GM12801 (cell line): Measurements from ENCODE around the gene KCNJ11.

Experiments
- TF ChIP-seq, protein P1 (sequence below): IDR thresholded peaks from one replicate; pipeline ENCODE4 v1.5.1; 2011; ENCODE audit warnings: control low read depth; ENCODE audit not compliant: insufficient read length; ENCODE audit errors: extremely low read depth

Gene KCNJ11

DNA sequence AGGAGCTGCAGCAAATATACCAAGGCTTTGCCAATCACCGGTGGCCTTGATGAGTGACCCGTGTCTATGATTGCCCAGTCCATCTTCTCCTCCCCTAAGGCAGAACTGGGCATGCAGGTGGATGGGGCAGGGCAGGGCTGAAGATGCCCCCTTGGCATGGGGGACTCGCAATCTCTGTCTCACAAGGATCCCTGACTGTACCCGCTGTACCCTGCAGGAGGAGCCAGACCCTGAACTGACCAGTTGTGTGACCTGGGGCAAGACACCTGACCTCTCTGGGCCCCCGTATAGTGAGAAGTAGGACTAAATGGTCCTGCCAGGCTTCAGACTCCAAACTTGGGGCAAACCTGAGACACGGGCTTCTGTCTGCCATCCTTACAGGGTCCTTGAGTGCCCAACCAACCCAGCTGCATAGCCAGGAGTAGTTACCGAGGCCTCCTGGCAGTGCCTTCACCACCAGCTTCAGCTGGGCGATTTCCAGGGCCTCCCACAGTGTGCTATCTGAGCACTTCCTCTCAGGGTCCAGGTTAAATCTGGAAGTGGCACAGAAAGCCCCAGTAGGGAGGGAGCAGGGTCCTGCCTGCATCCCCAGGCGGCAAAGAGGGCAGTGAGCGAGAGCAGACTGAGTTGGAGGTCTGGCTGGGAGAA lies 6.4 kb upstream of the KCNJ11 start:
- TF ChIP-seq, protein P1, sequence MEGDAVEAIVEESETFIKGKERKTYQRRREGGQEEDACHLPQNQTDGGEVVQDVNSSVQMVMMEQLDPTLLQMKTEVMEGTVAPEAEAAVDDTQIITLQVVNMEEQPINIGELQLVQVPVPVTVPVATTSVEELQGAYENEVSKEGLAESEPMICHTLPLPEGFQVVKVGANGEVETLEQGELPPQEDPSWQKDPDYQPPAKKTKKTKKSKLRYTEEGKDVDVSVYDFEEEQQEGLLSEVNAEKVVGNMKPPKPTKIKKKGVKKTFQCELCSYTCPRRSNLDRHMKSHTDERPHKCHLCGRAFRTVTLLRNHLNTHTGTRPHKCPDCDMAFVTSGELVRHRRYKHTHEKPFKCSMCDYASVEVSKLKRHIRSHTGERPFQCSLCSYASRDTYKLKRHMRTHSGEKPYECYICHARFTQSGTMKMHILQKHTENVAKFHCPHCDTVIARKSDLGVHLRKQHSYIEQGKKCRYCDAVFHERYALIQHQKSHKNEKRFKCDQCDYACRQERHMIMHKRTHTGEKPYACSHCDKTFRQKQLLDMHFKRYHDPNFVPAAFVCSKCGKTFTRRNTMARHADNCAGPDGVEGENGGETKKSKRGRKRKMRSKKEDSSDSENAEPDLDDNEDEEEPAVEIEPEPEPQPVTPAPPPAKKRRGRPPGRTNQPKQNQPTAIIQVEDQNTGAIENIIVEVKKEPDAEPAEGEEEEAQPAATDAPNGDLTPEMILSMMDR: no peak

DNA sequence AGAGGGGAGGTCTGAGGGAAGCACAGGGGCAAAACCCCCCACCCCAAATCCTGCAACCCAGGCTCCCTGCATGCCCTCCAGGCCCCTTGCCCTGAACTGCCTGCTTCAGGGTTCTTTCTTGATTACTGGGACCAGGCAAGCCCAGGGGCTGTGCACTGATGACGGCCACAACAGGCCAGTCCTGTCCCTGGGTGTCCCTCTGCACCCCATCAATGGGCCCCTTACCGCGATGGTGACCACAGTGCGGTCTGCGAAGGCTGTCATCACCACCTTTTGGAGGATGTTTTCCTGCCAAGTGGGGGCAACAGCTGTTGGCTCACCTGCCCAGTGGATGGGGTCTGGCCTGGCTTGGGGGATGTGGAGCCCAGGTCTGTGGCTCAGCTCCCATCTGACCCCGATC lies 5.0 kb upstream of the KCNJ11 start:
- TF ChIP-seq, protein P1: no peak

DNA sequence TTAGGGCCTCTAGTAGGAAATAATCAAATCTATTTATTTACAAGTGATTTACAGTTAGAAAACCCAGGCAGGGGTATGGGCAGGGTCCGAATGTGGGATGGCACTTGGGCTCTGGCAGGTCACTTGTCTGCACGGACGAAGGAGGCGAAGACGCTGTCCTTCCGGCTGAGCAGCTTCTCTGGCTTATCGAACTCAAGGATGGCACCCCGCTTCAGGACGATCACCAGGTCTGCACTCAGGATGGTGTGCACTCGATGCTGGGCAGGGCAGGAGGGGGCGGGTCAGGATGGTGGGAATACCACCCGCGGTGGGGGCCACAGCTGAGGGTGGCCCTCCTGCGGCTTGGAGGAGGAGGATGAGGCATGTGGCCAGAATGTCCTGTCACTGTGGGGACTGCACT lies 4.4 kb upstream of the KCNJ11 start:
- TF ChIP-seq, protein P1: no peak

DNA sequence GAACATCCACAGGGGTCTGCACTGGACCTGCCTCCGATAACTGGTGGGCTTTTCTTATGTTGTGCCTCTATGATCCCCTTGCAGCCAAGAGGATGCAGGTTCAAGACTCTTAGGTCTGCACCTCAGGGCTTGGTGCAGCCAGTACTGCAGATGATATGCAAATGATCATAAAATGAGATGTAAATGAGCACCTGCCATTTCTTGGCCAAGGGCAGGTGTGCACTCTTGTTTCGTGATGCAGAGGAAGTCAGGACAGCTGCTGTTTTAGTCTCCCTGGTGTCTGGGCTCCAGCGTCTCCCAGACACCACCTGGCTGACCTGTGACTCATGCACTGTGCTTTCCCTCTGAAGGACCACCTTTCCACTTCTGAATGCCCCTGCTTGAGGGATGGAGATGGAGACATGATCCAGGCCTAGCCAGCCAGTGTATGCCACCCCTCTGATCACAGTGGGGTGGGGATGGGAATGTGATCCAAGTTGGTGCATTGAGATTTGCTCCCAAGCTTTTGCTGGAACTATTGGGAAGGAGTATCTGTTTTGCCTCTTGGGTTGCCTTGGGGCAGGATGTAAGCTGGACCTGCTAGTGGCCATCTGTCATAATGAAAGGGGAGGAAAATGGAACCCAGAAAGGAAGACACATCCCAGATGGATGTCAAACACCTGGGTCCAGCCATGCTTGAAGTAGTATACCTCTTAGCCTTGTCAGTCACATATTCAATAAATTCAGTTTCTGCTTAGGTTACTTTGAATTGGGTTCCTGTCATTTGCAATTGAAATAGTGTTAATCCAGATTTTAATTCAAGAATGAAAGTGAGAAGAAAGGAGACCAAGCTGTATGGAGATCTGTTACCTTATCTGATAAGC lies 3.3 kb upstream of the KCNJ11 start:
- TF ChIP-seq, protein P1: no peak

DNA sequence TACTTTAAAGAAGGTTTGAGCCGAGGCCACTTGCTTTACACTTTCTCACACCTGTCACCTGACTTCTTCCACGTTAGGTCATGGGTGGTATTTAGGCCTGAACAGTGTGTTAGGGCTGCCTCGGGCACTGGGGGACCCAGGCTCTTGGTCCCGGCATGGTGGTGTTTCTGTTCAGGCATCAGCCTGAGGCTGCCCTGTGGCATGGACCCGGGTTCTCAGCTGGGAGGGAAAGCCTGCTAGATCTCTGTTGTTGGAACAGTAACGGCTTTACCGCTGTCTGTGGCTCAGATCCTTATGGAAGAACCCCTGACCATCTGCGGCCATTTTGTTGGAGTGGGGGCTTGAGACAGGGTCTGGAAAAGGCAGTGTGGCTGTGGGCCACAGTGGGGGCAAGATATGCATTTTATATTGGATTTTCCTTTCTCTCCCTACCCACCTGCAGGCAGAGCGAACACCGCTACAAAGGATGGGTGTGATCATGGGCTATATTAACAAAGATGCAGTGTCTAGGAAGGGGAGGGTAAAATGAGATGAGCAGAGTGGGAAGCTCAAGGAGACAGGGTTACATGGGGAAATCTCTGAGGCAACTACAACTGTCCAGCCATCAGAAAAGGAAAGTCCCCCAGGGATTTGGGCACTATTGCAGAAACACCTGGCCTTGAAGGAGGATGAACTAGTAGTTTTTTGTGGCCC lies 1.6 kb upstream of the KCNJ11 start:
- TF ChIP-seq, protein P1: no peak

DNA sequence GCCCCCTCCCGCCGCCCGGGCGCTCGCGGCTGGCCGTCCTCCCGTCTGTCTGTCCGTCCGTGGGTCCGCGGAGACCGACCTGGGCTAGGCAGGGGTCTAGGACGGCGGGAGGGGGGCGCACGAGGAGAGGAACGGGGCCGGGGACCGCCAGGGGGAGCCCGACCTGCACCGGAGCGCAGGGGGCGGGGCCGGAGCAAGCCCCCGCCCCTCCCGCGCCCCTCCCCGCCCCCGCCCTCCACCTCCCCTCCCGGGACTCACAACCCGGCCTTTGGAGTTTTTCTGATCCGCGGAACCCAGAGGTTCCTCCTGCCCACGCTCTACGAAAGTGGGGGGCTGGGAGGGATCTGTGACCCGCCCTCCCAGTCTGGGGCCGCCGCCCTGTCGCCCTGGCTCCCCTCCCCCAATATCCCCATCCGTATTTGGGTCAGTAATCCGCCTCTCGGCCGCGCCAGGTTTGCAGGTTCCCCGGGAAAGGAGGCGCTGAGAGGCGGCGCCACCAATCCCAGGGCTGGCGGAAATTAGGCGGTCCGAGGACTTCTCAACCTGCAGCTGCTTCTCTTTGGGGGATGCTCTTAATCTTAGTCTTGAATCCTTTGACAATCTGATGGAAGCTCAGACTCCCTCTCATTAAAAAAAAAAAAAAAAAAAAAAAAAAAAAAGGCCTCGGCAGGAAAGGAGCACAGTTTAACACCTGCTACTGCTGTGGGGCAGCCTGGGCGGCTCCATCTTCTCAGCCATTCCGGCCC lies 925 bp upstream of the KCNJ11 start:
- TF ChIP-seq, protein P1: no peak

DNA sequence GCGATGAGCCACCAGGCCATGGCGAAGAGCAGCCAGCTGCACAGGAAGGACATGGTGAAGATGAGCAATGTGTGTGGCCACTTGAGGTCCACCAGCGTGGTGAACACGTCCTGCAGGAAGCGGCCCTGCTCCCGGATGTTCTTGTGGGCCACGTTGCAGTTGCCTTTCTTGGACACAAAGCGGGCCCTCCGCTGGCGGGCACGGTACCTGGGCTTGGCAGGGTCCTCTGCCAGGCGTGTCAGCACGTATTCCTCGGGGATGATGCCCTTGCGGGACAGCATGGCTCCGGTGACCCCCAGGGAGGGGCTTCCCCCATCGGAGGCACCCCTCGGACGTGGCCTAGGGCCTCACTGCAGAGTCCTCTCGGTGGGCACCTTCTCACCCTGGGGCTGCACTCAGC lies 648 bp downstream of the KCNJ11 start:
- TF ChIP-seq, protein P1: no peak
